Common myeloid progenitor, CD34-positive (primary cell): ENCODE results near the gene CNPY1.

Source experiments
- CTCF ChIA-PET: fragments of 350-600 bp; sonication (Branson Sonifier 250); formaldehyde crosslinking; loops from one replicate; lab custom pipeline; 2021; ENCODE audit warnings: antibody characterized with exemption; lab: Charles Lee
- POLR2A ChIA-PET: fragments of 350-600 bp; sonication (Branson Sonifier 250); formaldehyde crosslinking; loops from one replicate; lab custom pipeline; 2021; ENCODE audit warnings: antibody characterized with exemption; lab: Charles Lee
- DNase-seq, 3 donors: peaks; one replicate each; pipeline versions ENCODE4 v3.0.0 to v3.0.0-alpha.2; 2013
- H3K27ac ChIP-seq, 2 experiments: 1 replicate in 1 of 2; 2 replicates in 1 of 2; pipeline ENCODE4 v1.7.0; 2013; ENCODE audit warnings: inconsistent platforms in 2 of 2, low read length in 2 of 2, mild to moderate bottlenecking in 2 of 2, low read depth in 1 of 2, moderate library complexity in 1 of 2; ENCODE audit not compliant: severe bottlenecking in 2 of 2, insufficient read depth in 1 of 2, poor library complexity in 1 of 2
- H3K27me3 ChIP-seq, 5 experiments: replicated peaks in 2 of 5; 1 replicate in 3 of 5; 2 replicates in 2 of 5; pipeline versions ENCODE4 v1.6.1 to v1.7.0; 2013; ENCODE audit warnings: low read length in 4 of 5, mild to moderate bottlenecking in 2 of 5, moderate library complexity in 2 of 5, inconsistent platforms in 1 of 5; ENCODE audit not compliant: insufficient read depth in 5 of 5, control insufficient read depth in 4 of 5
- H3K36me3 ChIP-seq, 4 experiments: 1 replicate in 2 of 4; 2 replicates in 2 of 4; pipeline versions ENCODE4 v1.6.1 to v1.7.0; 2013; ENCODE audit warnings: low read length in 3 of 4, control low read depth in 1 of 4, mild to moderate bottlenecking in 1 of 4; ENCODE audit not compliant: control insufficient read depth in 4 of 4, insufficient read depth in 4 of 4
- H3K4me1 ChIP-seq, 4 experiments: 1 replicate in 3 of 4; 2 replicates in 1 of 4; pipeline versions ENCODE4 v1.6.1 to v1.7.1; 2013; ENCODE audit warnings: low read length in 3 of 4, mild to moderate bottlenecking in 3 of 4, control low read depth in 1 of 4, inconsistent platforms in 1 of 4, moderate library complexity in 1 of 4; ENCODE audit not compliant: control insufficient read depth in 4 of 4, insufficient read depth in 4 of 4; ENCODE audit errors: control extremely low read depth in 1 of 4
- H3K4me3 ChIP-seq, 7 experiments: 1 replicate in 4 of 7; 2 replicates in 3 of 7; pipeline versions ENCODE4 v1.5.1 to v1.7.0; 2013; ENCODE audit warnings: mild to moderate bottlenecking in 7 of 7, low read length in 6 of 7, moderate library complexity in 6 of 7, inconsistent platforms in 2 of 7, low read depth in 2 of 7, control low read depth in 1 of 7; ENCODE audit not compliant: insufficient read depth in 4 of 7, control insufficient read depth in 1 of 7; ENCODE audit errors: extremely low read depth in 1 of 7
- H3K9me3 ChIP-seq, 5 experiments: 1 replicate in 4 of 5; 2 replicates in 1 of 5; pipeline versions ENCODE4 v1.6.1 to v1.7.1; 2013; ENCODE audit warnings: low read length in 4 of 5, mild to moderate bottlenecking in 2 of 5, inconsistent platforms in 1 of 5, low read depth in 1 of 5, moderate library complexity in 1 of 5; ENCODE audit not compliant: control insufficient read depth in 4 of 5, insufficient read depth in 2 of 5; ENCODE audit errors: control extremely low read depth in 1 of 5
- WGBS: methylation state at CpG from one replicate; pipeline ENCODE4 v1.1.5; 2013; ENCODE audit not compliant: insufficient coverage; 5-methylcytosine and 5-hydroxymethylcytosine counted together

The CNPY1 gene

GRCh38 chr7:155490697-155491628 lies 55.4 kb downstream of the CNPY1 start:
- H3K27me3 ChIP-seq: peaks cover 17 to 93% (median 27%) of the 10 kb centered on the region in 5 experiments
- POLR2A ChIA-PET: no interaction called here

GRCh38 chr7:155489862-155490696 lies 56.3 kb downstream of the CNPY1 start:
- H3K4me1 ChIP-seq: peaks cover 0 to 14% (median 10%) of the 10 kb centered on the region in 4 experiments
- H3K9me3 ChIP-seq: peaks cover 0 to 7% (median 2%) of the 10 kb centered on the region in 5 experiments
- CTCF ChIA-PET: no interaction called here
- peaks cover 17 to 94% (median 29%) of the 10 kb centered on the region in 5 experiments for H3K27me3 ChIP-seq
- WGBS: 63% methylated on average over 26 of the region's 32 CpGs
- POLR2A ChIA-PET: interaction anchor here (0.7 kb wide), 1 partner anchor 1548 kb away, joined by 3 read pairs; no protein-coding TSS in a partner anchor
- no peak overlapping the region for H3K27ac ChIP-seq
- no peaks in the 10 kb centered on the region for H3K36me3 ChIP-seq
- H3K4me3 ChIP-seq: peak overlapping the region in 5 of 7 experiments; percentile 42 to 73 (median 61)
- no peak for DNase-seq

More at GRCh38 chr7:155490697-155491628, 55.4 kb downstream of the CNPY1 start:
- CTCF ChIA-PET: no interaction called here
- Histone ChIP-seq H3K36me3 (no peaks in the 10 kb centered on the region), H3K4me3 (peak overlapping the region in 6 of 7 experiments; percentile 1 to 73 (median 58)), H3K4me1 (peaks cover 0 to 14% (median 10%) of the 10 kb centered on the region in 4 experiments), H3K9me3 (peaks cover 0 to 7% (median 2%) of the 10 kb centered on the region in 5 experiments), H3K27ac (no peak overlapping the region)
- 9% methylated on average over 39 of the region's 47 CpGs for WGBS
- DNase-seq: peak in 1 of 3 donors; percentile 61

DNA sequence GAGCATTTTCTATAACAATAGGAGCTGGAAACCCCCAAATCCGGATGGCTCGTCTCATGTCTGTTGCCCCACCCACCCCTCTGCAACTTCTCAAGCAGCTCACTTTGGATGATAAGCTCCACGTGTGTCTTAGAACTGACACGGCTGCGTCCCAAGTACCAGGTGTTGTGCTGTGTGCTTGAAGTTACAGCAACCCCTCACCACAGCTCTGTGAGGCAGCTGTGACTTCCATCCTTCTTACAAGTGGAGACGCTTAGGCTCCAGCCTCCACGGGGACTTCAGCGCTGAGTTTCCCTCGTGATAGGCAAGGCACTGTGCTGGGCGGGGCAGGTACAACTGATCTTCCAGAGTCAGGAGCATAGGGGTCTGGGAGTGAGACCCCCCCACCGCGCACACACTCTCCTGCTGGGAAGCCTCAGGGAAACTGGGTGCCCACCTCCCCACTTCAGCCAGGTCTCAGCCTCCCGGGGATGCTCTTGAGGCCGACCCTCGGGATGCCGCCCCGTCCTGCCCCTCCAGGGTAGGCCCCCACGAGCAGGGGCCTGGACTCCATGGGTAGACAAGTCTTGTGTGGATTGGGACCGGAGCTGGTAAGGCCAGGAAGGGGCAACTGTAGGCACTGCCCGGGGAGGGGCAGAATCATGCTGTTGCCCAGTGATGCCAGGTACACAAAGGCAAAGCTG lies 57.1 kb downstream of the CNPY1 start:
- H3K27me3 ChIP-seq: peaks cover 17 to 97% (median 28%) of the 10 kb centered on the region in 5 experiments
- DNase-seq: no peak
- WGBS: 90% methylated on average over 18 of the region's 20 CpGs
- ChIA-PET POLR2A (interaction anchor here (0.7 kb wide), 1 partner anchor 1549 kb away, joined by 3 read pairs; no protein-coding TSS in a partner anchor), CTCF (no interaction called here)
- peaks cover 0 to 7% (median 2%) of the 10 kb centered on the region in 5 experiments for H3K9me3 ChIP-seq
- peaks cover 0 to 14% (median 10%) of the 10 kb centered on the region in 4 experiments for H3K4me1 ChIP-seq
- H3K27ac ChIP-seq: no peak overlapping the region
- no peak overlapping the region for H3K4me3 ChIP-seq
- H3K36me3 ChIP-seq: no peaks in the 10 kb centered on the region

DNA sequence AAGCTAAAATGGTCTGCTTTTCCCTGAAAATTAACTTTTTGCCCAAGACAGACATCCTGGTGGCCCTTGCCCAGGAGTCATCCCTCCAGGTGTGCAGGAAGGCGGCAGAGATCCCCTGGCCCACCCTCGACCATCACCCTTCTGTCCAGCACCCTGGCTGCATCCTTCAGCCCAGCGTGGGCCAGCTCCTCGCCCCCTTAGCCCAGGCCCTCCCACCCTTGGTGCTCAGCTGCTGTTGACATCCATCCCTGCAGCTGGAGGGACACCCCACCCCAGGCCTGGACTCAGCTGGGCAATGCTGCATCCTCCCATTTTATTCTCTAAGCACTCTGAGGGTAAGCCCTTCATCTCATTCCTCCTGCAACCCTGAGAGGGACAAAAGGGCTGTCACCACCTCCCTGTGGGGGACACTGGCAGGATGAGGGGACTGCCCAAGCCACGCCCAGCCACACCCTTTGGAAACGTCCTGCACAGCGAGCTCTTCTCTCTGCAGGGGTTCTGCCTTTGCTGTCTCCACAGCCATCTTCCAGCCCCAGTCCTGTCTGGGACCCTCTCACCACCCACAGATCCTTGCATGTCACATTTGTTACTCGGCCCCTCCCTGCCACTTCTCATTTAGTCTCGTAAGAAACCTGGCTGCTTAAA lies 57.8 kb downstream of the CNPY1 start:
- peaks cover 0 to 7% (median 2%) of the 10 kb centered on the region in 5 experiments for H3K9me3 ChIP-seq
- ChIA-PET CTCF (no interaction called here), POLR2A (no interaction called here)
- H3K4me1 ChIP-seq: peaks cover 0 to 14% (median 10%) of the 10 kb centered on the region in 4 experiments
- DNase-seq: no peak
- WGBS: 71% methylated on average over 7 of the region's 9 CpGs
- no peak overlapping the region for H3K4me3 ChIP-seq
- H3K27ac ChIP-seq: no peak overlapping the region
- peaks cover 18 to 97% (median 30%) of the 10 kb centered on the region in 5 experiments for H3K27me3 ChIP-seq
- H3K36me3 ChIP-seq: no peaks in the 10 kb centered on the region

- Histone ChIP-seq H3K4me1 (peaks cover 0 to 14% (median 10%) of the 10 kb centered on the region in 4 experiments), H3K36me3 (no peaks in the 10 kb centered on the region), H3K27ac (no peak overlapping the region), H3K4me3 (no peak overlapping the region), H3K9me3 (peaks cover 0 to 7% (median 2%) of the 10 kb centered on the region in 5 experiments), H3K27me3 (peaks cover 18 to 97% (median 32%) of the 10 kb centered on the region in 5 experiments)
- WGBS: 91% methylated on average over 27 of the region's 31 CpGs
- ChIA-PET CTCF (interaction anchor here (1.6 kb wide), 1 partner anchor 17 kb away, joined by 3 read pairs; no protein-coding TSS in a partner anchor), POLR2A (no interaction called here)
- no peak for DNase-seq
These were observed 58.6 kb downstream of the CNPY1 start for GRCh38 chr7:155487509-155488482.
